Hair follicular keratinocyte (primary cell): ENCODE measurements around the gene VTCN1. TPM values are rescaled to one million over a fixed set of nuclear protein-coding genes. Genes with fewer than 3 reads are reported as not detected.

ENCODE experiments used
- total RNA-seq: library from RNA; depleted of rRNA; stranded (reverse); fragments of >200 nt; gene quantifications from 2 replicates; pipeline ENCODE4 v1.2.3, GENCODE V29; 2015

Gene VTCN1
- total RNA-seq = not detected in 2 replicates

DNA sequence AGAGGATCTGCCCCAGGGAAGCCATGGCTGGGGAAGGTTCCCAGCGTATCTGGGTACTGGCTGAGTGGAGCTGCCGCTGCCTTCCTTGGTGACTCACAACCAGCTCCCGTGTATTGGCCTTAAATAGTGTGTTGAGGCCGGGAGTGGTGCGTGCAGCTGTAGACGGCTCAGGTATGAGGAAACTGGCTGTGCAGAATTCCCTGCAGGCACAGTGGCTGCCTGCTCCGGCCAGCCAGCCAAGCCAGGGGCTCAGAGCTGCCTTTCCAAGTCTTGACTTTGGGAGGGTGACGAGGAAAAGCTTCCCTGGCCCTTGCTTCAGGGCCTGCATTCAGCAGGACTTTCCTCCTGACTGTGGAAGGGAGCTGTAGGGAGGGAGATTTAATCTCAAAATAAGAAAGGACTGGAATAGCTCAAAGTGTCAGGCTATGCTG, at the start of gene VTCN1:
VTCN1 (minus strand) TSS at position 97 of the 431 bp plus-strand sequence; CDS start at position 25, 72 bp downstream.

DNA sequence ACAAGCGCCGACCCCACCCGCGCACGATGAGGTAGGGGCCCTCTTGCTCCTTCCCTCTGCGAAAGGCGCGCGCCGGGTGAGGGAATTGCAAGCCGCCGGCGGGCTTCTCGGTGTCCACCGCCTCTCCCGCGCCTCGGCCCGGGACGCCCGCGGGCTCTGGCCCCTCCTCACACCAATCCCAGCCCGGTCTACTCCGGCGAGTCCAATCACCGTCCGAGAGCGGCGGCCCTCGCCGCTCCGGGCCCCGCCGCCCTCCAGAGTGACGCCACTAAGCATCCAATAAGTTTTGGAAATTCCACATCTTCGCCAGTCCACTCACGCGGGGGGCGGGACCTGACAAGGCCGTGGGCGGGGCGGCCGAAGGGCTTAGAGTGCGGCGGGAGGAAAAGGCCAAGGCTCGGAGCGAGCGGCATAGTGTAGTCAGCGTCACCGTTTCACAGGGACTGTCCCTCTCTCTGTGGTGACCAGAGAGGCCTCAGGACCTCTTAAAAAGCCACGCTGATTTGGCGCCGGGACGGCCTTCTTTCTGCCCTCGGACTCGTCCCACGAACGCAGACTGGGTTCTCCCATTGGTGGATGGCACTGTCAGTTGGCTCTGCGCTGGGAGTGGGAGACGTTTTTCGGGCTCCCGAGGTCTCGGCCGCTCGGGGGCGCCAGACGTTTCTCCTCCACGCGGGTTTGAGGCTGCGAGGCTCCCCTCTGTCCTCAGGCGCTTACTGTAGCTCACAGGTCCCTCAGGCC, 89.0 kb downstream of the VTCN1 start, which contains the start of gene TRIM45:
TRIM45 (minus strand) TSS at position 161 of the 741 bp plus-strand sequence. CDS start 548 bp downstream, outside the sequence.

Other genes starting within 250 kb of the VTCN1 start
- 0.46 and 0.70 TPM in 2 replicates for gene CD101, start 209.2 kb downstream of the VTCN1 start, total RNA-seq
- gene TTF2, start 150.6 kb downstream of the VTCN1 start, total RNA-seq = 13.1 and 22.5 TPM in 2 replicates
- 1.6 and 2.7 TPM in 2 replicates for gene TRIM45, start 89.2 kb downstream of the VTCN1 start, total RNA-seq
- 14.8 and 26.0 TPM in 2 replicates for gene MAN1A2, start 156.5 kb upstream of the VTCN1 start, total RNA-seq